Dendritic cell treated with granulocyte-macrophage colony-stimulating factor and Interleukin-4, amounts not matched to agents 40 ng/mL and 50 ng/mL, for 4 days (primary cell): Measurements from ENCODE around the gene PAN2.
A peak's percentile ranks its signal among the peaks of the same experiment; 100 is the strongest.
"Not testable (repeated sequence)": the region's sequence is repeated elsewhere in the genome, so short reads cannot be mapped to it uniquely, and the experiment has no call there.

Experiments
- H3K27ac Mint-ChIP-seq: one replicate; pipeline ENCODE4 v1.8.0; 2022; ENCODE audit warnings: mild to moderate bottlenecking, mixed read lengths
- H3K27me3 Mint-ChIP-seq: one replicate; pipeline ENCODE4 v1.8.0; 2022; ENCODE audit warnings: mild to moderate bottlenecking, mixed read lengths
- H3K36me3 Mint-ChIP-seq: one replicate; pipeline ENCODE4 v1.8.0; 2022; ENCODE audit warnings: low read depth, mixed read lengths
- H3K4me1 Mint-ChIP-seq: one replicate; pipeline ENCODE4 v1.8.0; 2022; ENCODE audit warnings: low read depth, mixed read lengths
- H3K4me3 Mint-ChIP-seq: one replicate; pipeline ENCODE4 v1.8.0; 2022; ENCODE audit warnings: mild to moderate bottlenecking, moderate library complexity, mixed read lengths
- H3K9me3 Mint-ChIP-seq: one replicate; pipeline ENCODE4 v1.8.0; 2022; ENCODE audit warnings: mixed read lengths
- intact Hi-C: fragments of 100-400 bp; cut with micrococcal nuclease; formaldehyde crosslinking; loops from one replicate; pipeline ENCODE4 v1.15.0; 2022

PAN2 gene

GRCh38 chr12:56359851-56360767, 26.3 kb upstream of the PAN2 start, which contains the start of gene STAT2:
STAT2 (minus strand) TSS chr12:56360107; CDS start chr12:56356571, 3,536 bp downstream.
- peaks cover 15% of the 10 kb centered on the region for H3K4me1 Mint-ChIP-seq
- peaks cover 32% of the 10 kb centered on the region for H3K36me3 Mint-ChIP-seq
- peak within 1 kb of the TSS; percentile 86 for H3K4me3 Mint-ChIP-seq
- no peaks in the 10 kb centered on the region for H3K27me3 Mint-ChIP-seq
- no peaks in the 10 kb centered on the region for H3K9me3 Mint-ChIP-seq
- intact Hi-C loops: loop anchor here (1.0 to 5.0 kb wide), 3 partner anchors 44 to 108 kb away; partner anchors contain the start of genes SPRYD4 and TIMELESS
- H3K27ac Mint-ChIP-seq: peak within 1 kb of the TSS; percentile 91

- Mint-ChIP-seq H3K36me3 (peaks cover 43% of the 10 kb centered on the region), H3K27me3 (no peaks in the 10 kb centered on the region), H3K9me3 (no peaks in the 10 kb centered on the region), H3K4me1 (peaks cover 15% of the 10 kb centered on the region), H3K4me3 (peak overlapping the region; percentile 86), H3K27ac (peak overlapping the region; percentile 91)
- intact Hi-C loops: no loop called here
These were observed 25.2 kb upstream of the PAN2 start for GRCh38 chr12:56358836-56359532.

GRCh38 chr12:56351325-56351724, 17.5 kb upstream of the PAN2 start:
- Mint-ChIP-seq H3K27me3 (no peaks in the 10 kb centered on the region), H3K9me3 (no peaks in the 10 kb centered on the region), H3K36me3 (peaks cover 97% of the 10 kb centered on the region), H3K4me3 (no peak overlapping the region), H3K4me1 (peaks cover 5% of the 10 kb centered on the region), H3K27ac (no peak overlapping the region)
- intact Hi-C loops: no loop called here

GRCh38 chr12:56350662-56351061, 16.9 kb upstream of the PAN2 start:
- Mint-ChIP-seq H3K9me3 (no peaks in the 10 kb centered on the region), H3K4me1 (peaks cover under 1% of the 10 kb centered on the region), H3K36me3 (peaks cover 97% of the 10 kb centered on the region), H3K27ac (no peak overlapping the region), H3K4me3 (no peak overlapping the region), H3K27me3 (no peaks in the 10 kb centered on the region)
- intact Hi-C loops: no loop called here

- Mint-ChIP-seq H3K4me1 (no peaks in the 10 kb centered on the region), H3K27me3 (no peaks in the 10 kb centered on the region), H3K4me3 (no peak overlapping the region), H3K9me3 (no peaks in the 10 kb centered on the region), H3K36me3 (peaks cover 97% of the 10 kb centered on the region), H3K27ac (no peak overlapping the region)
- intact Hi-C loops: no loop called here
These were observed 15.0 kb upstream of the PAN2 start for GRCh38 chr12:56348776-56349175.

- H3K4me3 Mint-ChIP-seq, H3K4me1 Mint-ChIP-seq, intact Hi-C loops, H3K27ac Mint-ChIP-seq, H3K27me3 Mint-ChIP-seq, H3K9me3 Mint-ChIP-seq: not testable (repeated sequence)
- peaks cover 97% of the 10 kb centered on the region for H3K36me3 Mint-ChIP-seq
These were observed 13.5 kb upstream of the PAN2 start for GRCh38 chr12:56347255-56347654.

- H3K4me3 Mint-ChIP-seq: no peak overlapping the region
- no peaks in the 10 kb centered on the region for H3K9me3 Mint-ChIP-seq
- H3K27ac Mint-ChIP-seq: no peak overlapping the region
- intact Hi-C loops: no loop called here
- peaks cover 100% of the 10 kb centered on the region for H3K36me3 Mint-ChIP-seq
- no peaks in the 10 kb centered on the region for H3K27me3 Mint-ChIP-seq
- peaks cover 4% of the 10 kb centered on the region for H3K4me1 Mint-ChIP-seq
These were observed 12.9 kb upstream of the PAN2 start for GRCh38 chr12:56346675-56347074.

- H3K4me3 Mint-ChIP-seq, H3K27me3 Mint-ChIP-seq, H3K9me3 Mint-ChIP-seq, intact Hi-C loops, H3K27ac Mint-ChIP-seq: not testable (repeated sequence)
- Mint-ChIP-seq H3K36me3 (peaks cover 64% of the 10 kb centered on the region), H3K4me1 (peaks cover 32% of the 10 kb centered on the region)
These were observed 8.5 kb upstream of the PAN2 start for GRCh38 chr12:56342290-56342689.

- Mint-ChIP-seq H3K4me1 (peaks cover 38% of the 10 kb centered on the region), H3K27me3 (no peaks in the 10 kb centered on the region), H3K27ac (no peak overlapping the region), H3K9me3 (no peaks in the 10 kb centered on the region), H3K4me3 (no peak overlapping the region), H3K36me3 (peaks cover 58% of the 10 kb centered on the region)
- intact Hi-C loops: no loop called here
These were observed 7.8 kb upstream of the PAN2 start for GRCh38 chr12:56341616-56342015.

GRCh38 chr12:56339158-56339422, 5.3 kb upstream of the PAN2 start:
- no peaks in the 10 kb centered on the region for H3K9me3 Mint-ChIP-seq
- H3K36me3 Mint-ChIP-seq: peaks cover 37% of the 10 kb centered on the region
- H3K4me1 Mint-ChIP-seq: peaks cover 58% of the 10 kb centered on the region
- H3K27me3 Mint-ChIP-seq: no peaks in the 10 kb centered on the region
- no peak overlapping the region for H3K4me3 Mint-ChIP-seq
- intact Hi-C loops: no loop called here
- H3K27ac Mint-ChIP-seq: peak overlapping the region; percentile 100

GRCh38 chr12:56338308-56339157, 4.7 kb upstream of the PAN2 start, which contains the start of gene IL23A:
IL23A (plus strand) TSS chr12:56338884; CDS start chr12:56339045, 161 bp downstream.
- peaks cover 37% of the 10 kb centered on the region for H3K36me3 Mint-ChIP-seq
- no peaks in the 10 kb centered on the region for H3K27me3 Mint-ChIP-seq
- peaks cover 61% of the 10 kb centered on the region for H3K4me1 Mint-ChIP-seq
- intact Hi-C loops: no loop called here
- no peak within 1 kb of the TSS for H3K4me3 Mint-ChIP-seq
- H3K27ac Mint-ChIP-seq: peak within 1 kb of the TSS; percentile 100
- no peaks in the 10 kb centered on the region for H3K9me3 Mint-ChIP-seq

- Mint-ChIP-seq H3K36me3 (peaks cover 34% of the 10 kb centered on the region), H3K9me3 (no peaks in the 10 kb centered on the region), H3K4me1 (peaks cover 64% of the 10 kb centered on the region), H3K4me3 (no peak overlapping the region), H3K27me3 (no peaks in the 10 kb centered on the region), H3K27ac (peak overlapping the region; percentile 100)
- intact Hi-C loops: no loop called here
These were observed 4.0 kb upstream of the PAN2 start for GRCh38 chr12:56337753-56338251.

- H3K4me1 Mint-ChIP-seq: peaks cover 68% of the 10 kb centered on the region
- peak overlapping the region; percentile 100 for H3K27ac Mint-ChIP-seq
- peaks cover 22% of the 10 kb centered on the region for H3K36me3 Mint-ChIP-seq
- intact Hi-C loops: no loop called here
- H3K27me3 Mint-ChIP-seq: no peaks in the 10 kb centered on the region
- H3K4me3 Mint-ChIP-seq: peak overlapping the region; percentile 6
- no peaks in the 10 kb centered on the region for H3K9me3 Mint-ChIP-seq
These were observed 2.8 kb upstream of the PAN2 start for GRCh38 chr12:56336361-56337167.
